SH-SY5Y (cell line): Measurements from ENCODE around the gene ROR2.

Experiments used
- GATA2 ChIP-seq: IDR thresholded peaks from 2 replicates; pipeline ENCODE4 v1.6.1; 2011; ENCODE audit warnings: mild to moderate bottlenecking, low read depth, low read length
- GATA3 ChIP-seq: IDR thresholded peaks from 2 replicates; pipeline ENCODE4 v1.6.1; 2011; ENCODE audit warnings: low read depth, mild to moderate bottlenecking, low read length, moderate library complexity

Gene ROR2

GRCh38 chr9:91949946-91950664 is at the start of gene ROR2:
Gene ROR2, minus strand, starts transcription at chr9:91950228.
- no peak for TF ChIP-seq GATA3
- peak; percentile 19; the same call in 1 of the 2 replicates for TF ChIP-seq GATA2

- no peak for TF ChIP-seq GATA3
- no peak for TF ChIP-seq GATA2
Measured at GRCh38 chr9:91995000-91995655, 45.1 kb upstream of the ROR2 start.

- TF ChIP-seq GATA2 (peak; percentile 68; the same call in 1 of the 2 replicates), GATA3 (peak; percentile 56)
Measured at GRCh38 chr9:91994422-91994821, 44.4 kb upstream of the ROR2 start.

- TF ChIP-seq GATA2: no peak
- TF ChIP-seq GATA3: no peak
Measured at GRCh38 chr9:91992461-91993041, 42.5 kb upstream of the ROR2 start.

- no peak for TF ChIP-seq GATA2
- no peak for TF ChIP-seq GATA3
Measured at GRCh38 chr9:91991721-91992341, 41.8 kb upstream of the ROR2 start.

GRCh38 chr9:91986248-91986647 is 36.2 kb upstream of the ROR2 start:
- TF ChIP-seq GATA2: no peak
- no peak for TF ChIP-seq GATA3

- TF ChIP-seq GATA3: no peak
- no peak for TF ChIP-seq GATA2
Measured at GRCh38 chr9:91985692-91986091, 35.7 kb upstream of the ROR2 start.

GRCh38 chr9:91978740-91979414 is 28.8 kb upstream of the ROR2 start:
- TF ChIP-seq GATA2 (no peak), GATA3 (no peak)

GRCh38 chr9:91972711-91973110 is 22.7 kb upstream of the ROR2 start:
- TF ChIP-seq GATA2: no peak
- TF ChIP-seq GATA3: no peak

- TF ChIP-seq GATA3 (no peak), GATA2 (no peak)
Measured at GRCh38 chr9:91972076-91972626, 22.1 kb upstream of the ROR2 start.

- TF ChIP-seq GATA3 (no peak), GATA2 (no peak)
Measured at GRCh38 chr9:91967259-91967658, 17.2 kb upstream of the ROR2 start.

- no peak for TF ChIP-seq GATA2
- no peak for TF ChIP-seq GATA3
Measured at GRCh38 chr9:91966503-91966902, 16.5 kb upstream of the ROR2 start.

GRCh38 chr9:91963711-91964240 is 13.7 kb upstream of the ROR2 start:
- no peak for TF ChIP-seq GATA3
- no peak for TF ChIP-seq GATA2
